Smooth muscle cell (in vitro differentiated cells): ENCODE results near the gene DHRS4L2. TPM values are rescaled to one million over a fixed set of nuclear protein-coding genes. Genes with fewer than 3 reads are reported as not detected.
"Not testable (repeated sequence)": the region's sequence is repeated elsewhere in the genome, so short reads cannot be mapped to it uniquely, and the experiment has no call there.

Source experiments
- DNase-seq: peaks from one replicate; lab custom pipeline; 2025; ENCODE audit not compliant: unreplicated experiment; lab: John Stamatoyannopoulos, UW
- H2AFZ ChIP-seq: fragments of 200-600 bp; sonication (generic); 2 replicates; pipeline ENCODE4 v1.6.0; 2016; ENCODE audit warnings: antibody characterized with exemption, low read depth, mild to moderate bottlenecking
- H3F3A ChIP-seq: fragments of 200-600 bp; sonication (generic); 2 replicates; pipeline ENCODE4 v1.6.0; 2017; ENCODE audit warnings: antibody characterized with exemption, low read depth
- H3K27ac ChIP-seq: fragments of 200-600 bp; sonication (generic); 2 replicates; pipeline ENCODE4 v1.5.1; 2016; ENCODE audit warnings: low read depth, mild to moderate bottlenecking
- H3K27me3 ChIP-seq: fragments of 200-600 bp; sonication (generic); 2 replicates; pipeline ENCODE4 v1.6.1; 2016; ENCODE audit warnings: low read depth, mild to moderate bottlenecking
- H3K36me3 ChIP-seq: fragments of 200-600 bp; sonication (generic); 2 replicates; pipeline ENCODE4 v1.5.1; 2016; ENCODE audit warnings: low read depth
- H3K4me1 ChIP-seq: fragments of 200-600 bp; sonication (generic); 2 replicates; pipeline ENCODE4 v1.5.1; 2016; ENCODE audit warnings: low read depth
- H3K4me2 ChIP-seq: fragments of 200-600 bp; sonication (generic); 2 replicates; pipeline ENCODE4 v1.6.0; 2016; ENCODE audit warnings: mild to moderate bottlenecking
- H3K4me3 ChIP-seq: fragments of 200-600 bp; sonication (generic); 2 replicates; pipeline ENCODE4 v1.5.1; 2016; ENCODE audit warnings: mild to moderate bottlenecking
- H3K79me2 ChIP-seq: fragments of 200-600 bp; sonication (generic); 2 replicates; pipeline ENCODE4 v1.6.0; 2016; ENCODE audit warnings: low read depth, mild to moderate bottlenecking
- H3K9ac ChIP-seq: fragments of 200-600 bp; sonication (generic); 2 replicates; pipeline ENCODE4 v1.6.0; 2016; ENCODE audit warnings: low read depth
- H3K9me3 ChIP-seq: fragments of 200-600 bp; sonication (generic); replicated peaks from 2 replicates; pipeline ENCODE4 v1.5.1; 2016; ENCODE audit warnings: low read depth
- H4K20me1 ChIP-seq: fragments of 200-600 bp; sonication (generic); 2 replicates; pipeline ENCODE4 v1.6.0; 2016; ENCODE audit warnings: low read depth
- CTCF ChIP-seq: fragments of 200-600 bp; sonication (generic); IDR thresholded peaks from 2 replicates; pipeline ENCODE4 v1.5.1; 2017; ENCODE audit warnings: borderline replicate concordance, mild to moderate bottlenecking, antibody characterized with exemption; ENCODE audit not compliant: insufficient read depth, poor library complexity, severe bottlenecking
- WGBS: methylation state at CpG from one replicate; pipeline ENCODE4 v1.1.7; 2016; ENCODE audit warnings: low lambda C conversion rate; 5-methylcytosine and 5-hydroxymethylcytosine counted together
- polyA plus RNA-seq: library from polyadenylated mRNA; unstranded; fragments of >200 nt; fragmentation: Nextera tagmentation; extraction: Ambion mirVana; gene quantifications from 2 replicates; pipeline ENCODE4 v1.2.1, GENCODE V29; 2016
- total RNA-seq: library from RNA; depleted of rRNA; stranded (reverse); fragments of >200 nt; gene quantifications from 2 replicates; pipeline ENCODE4 v1.2.3, GENCODE V29; 2014

The DHRS4L2 gene
- total and polyA plus RNA-seq, 2 experiments from 2014 or later: 8.2 to 21.5 TPM

- DNase-seq: no peak
- Histone ChIP-seq H3K4me2 (no peak overlapping the region), H3K4me1 (no peaks in the 10 kb centered on the region), H3K79me2 (no peaks in the 10 kb centered on the region), H3K36me3 (no peaks in the 10 kb centered on the region), H4K20me1 (no peaks in the 10 kb centered on the region), H3K27me3 (no peaks in the 10 kb centered on the region), H3K4me3 (no peak overlapping the region), H3K27ac (no peak overlapping the region), H3K9ac (no peak overlapping the region), H3F3A (no peaks in the 10 kb centered on the region), H3K9me3 (no peaks in the 10 kb centered on the region), H2AFZ (no peak overlapping the region)
- 53% methylated on average over 2 of the region's 2 CpGs for WGBS
- no peak for TF ChIP-seq CTCF
Observed at GRCh38 chr14:24040692-24041091, 52.0 kb downstream of the DHRS4L2 start.

- Histone ChIP-seq H3K4me1 (no peaks in the 10 kb centered on the region), H3K9me3 (no peaks in the 10 kb centered on the region), H3K36me3 (no peaks in the 10 kb centered on the region), H3K4me3 (no peak overlapping the region), H3K27ac (no peak overlapping the region), H3K79me2 (no peaks in the 10 kb centered on the region), H3K27me3 (no peaks in the 10 kb centered on the region), H2AFZ (no peak overlapping the region), H3F3A (no peaks in the 10 kb centered on the region), H4K20me1 (no peaks in the 10 kb centered on the region), H3K4me2 (no peak overlapping the region), H3K9ac (no peak overlapping the region)
- TF ChIP-seq CTCF: no peak
- WGBS: 71% methylated on average over 5 of the region's 5 CpGs
- DNase-seq: no peak
Observed at GRCh38 chr14:24042746-24043145, 54.0 kb downstream of the DHRS4L2 start.

GRCh38 chr14:24049002-24049401 is 60.3 kb downstream of the DHRS4L2 start:
- H3K4me3 ChIP-seq, H3K9me3 ChIP-seq, H3K79me2 ChIP-seq, H4K20me1 ChIP-seq, H3F3A ChIP-seq, H2AFZ ChIP-seq, H3K4me1 ChIP-seq, H3K27ac ChIP-seq, H3K9ac ChIP-seq, H3K4me2 ChIP-seq, H3K36me3 ChIP-seq, DNase-seq: not testable (repeated sequence)
- 100% methylated on average over 2 of the region's 2 CpGs for WGBS
- peaks cover 19% of the 10 kb centered on the region for H3K27me3 ChIP-seq

GRCh38 chr14:24050753-24051152 is 62.0 kb downstream of the DHRS4L2 start:
- H2AFZ ChIP-seq, H4K20me1 ChIP-seq, DNase-seq, H3K27ac ChIP-seq, H3K4me3 ChIP-seq, H3K36me3 ChIP-seq, H3K4me2 ChIP-seq, H3F3A ChIP-seq, H3K9ac ChIP-seq, H3K79me2 ChIP-seq, H3K4me1 ChIP-seq, H3K9me3 ChIP-seq: not testable (repeated sequence)
- peaks cover 21% of the 10 kb centered on the region for H3K27me3 ChIP-seq
- WGBS: 79% methylated on average over 8 of the region's 8 CpGs

GRCh38 chr14:24051176-24051788 is 62.6 kb downstream of the DHRS4L2 start:
- H2AFZ ChIP-seq: peak overlapping the region; percentile 77

More at GRCh38 chr14:24051176-24051788, 62.6 kb downstream of the DHRS4L2 start:
- WGBS: 20% methylated on average over 19 of the region's 20 CpGs
- H3K9ac ChIP-seq: peak overlapping the region; percentile 8
- peak overlapping the region; percentile 95 for H3K4me2 ChIP-seq
- H3K9me3 ChIP-seq: no peaks in the 10 kb centered on the region
- H3K36me3 ChIP-seq: no peaks in the 10 kb centered on the region
- H3K79me2 ChIP-seq: no peaks in the 10 kb centered on the region
- no peaks in the 10 kb centered on the region for H3K4me1 ChIP-seq
- no peak for DNase-seq
- H3K4me3 ChIP-seq: peak overlapping the region; percentile 62
- no peak overlapping the region for H3K27ac ChIP-seq
- no peaks in the 10 kb centered on the region for H3F3A ChIP-seq
- H3K27me3 ChIP-seq: peaks cover 21% of the 10 kb centered on the region
- no peak for TF ChIP-seq CTCF
- no peaks in the 10 kb centered on the region for H4K20me1 ChIP-seq
